Measurements from ENCODE around the gene ETV7. TPM values are rescaled to one million over a fixed set of nuclear protein-coding genes. Genes with fewer than 3 reads are reported as not detected.
"Not testable (repeated sequence)": the region's sequence is repeated elsewhere in the genome, so short reads cannot be mapped to it uniquely, and the experiment has no call there.

Gene ETV7
- total RNA-seq, 3 donors from 2014 or later, result 0.44 to 0.98 (median 0.80) TPM

GRCh38 chr6:36364669-36365479 lies 22.6 kb downstream of the ETV7 start:
- H3K9me3 ChIP-seq, result no peaks in the 10 kb centered on the region
- no peak for TF ChIP-seq POLR2A (IDR thresholded peaks at IDR 0.05)
- TF ChIP-seq CTCF (IDR thresholded peaks at IDR 0.05), result no peak
- no peak for TF ChIP-seq POLR2AphosphoS5 (IDR thresholded peaks at IDR 0.05)
- H3K27ac ChIP-seq, result no peak overlapping the region
- DNase-seq (ENCODE audit: low spot score in 2 of 2), result no peak
- no peaks in the 10 kb centered on the region for H3K27me3 ChIP-seq
- intact Hi-C loops (cut with DNase I; ENCODE audit: low total_unique reads), result no loop called here
- H3K36me3 ChIP-seq, result no peaks in the 10 kb centered on the region
- H3K4me3 ChIP-seq, result no peak overlapping the region
- H3K4me1 ChIP-seq, result no peaks in the 10 kb centered on the region

- H3K4me1 ChIP-seq; H3K36me3 ChIP-seq; DNase-seq (ENCODE audit: low spot score in 2 of 2); H3K9me3 ChIP-seq; H3K27me3 ChIP-seq; H3K27ac ChIP-seq; intact Hi-C loops (cut with DNase I; ENCODE audit: low total_unique reads); H3K4me3 ChIP-seq: not testable (repeated sequence)
Measured at GRCh38 chr6:36364061-36364635, 23.3 kb downstream of the ETV7 start.

GRCh38 chr6:36363371-36363752 lies 24.1 kb downstream of the ETV7 start:
- H3K27ac ChIP-seq; H3K4me1 ChIP-seq; DNase-seq (ENCODE audit: low spot score in 2 of 2); H3K9me3 ChIP-seq; H3K27me3 ChIP-seq; H3K36me3 ChIP-seq; intact Hi-C loops (cut with DNase I; ENCODE audit: low total_unique reads); H3K4me3 ChIP-seq: not testable (repeated sequence)

- no peak overlapping the region for H3K27ac ChIP-seq
- intact Hi-C loops (cut with DNase I; ENCODE audit: low total_unique reads), result no loop called here
- H3K9me3 ChIP-seq, result no peaks in the 10 kb centered on the region
- TF ChIP-seq POLR2AphosphoS5 (IDR thresholded peaks at IDR 0.05) (no peak), POLR2A (IDR thresholded peaks at IDR 0.05) (no peak), CTCF (IDR thresholded peaks at IDR 0.05) (no peak)
- H3K36me3 ChIP-seq, result no peaks in the 10 kb centered on the region
- H3K27me3 ChIP-seq, result no peaks in the 10 kb centered on the region
- no peak overlapping the region for H3K4me3 ChIP-seq
- no peaks in the 10 kb centered on the region for H3K4me1 ChIP-seq
- DNase-seq (ENCODE audit: low spot score in 2 of 2), result no peak
Measured at GRCh38 chr6:36362551-36363370, 24.7 kb downstream of the ETV7 start.

DNA sequence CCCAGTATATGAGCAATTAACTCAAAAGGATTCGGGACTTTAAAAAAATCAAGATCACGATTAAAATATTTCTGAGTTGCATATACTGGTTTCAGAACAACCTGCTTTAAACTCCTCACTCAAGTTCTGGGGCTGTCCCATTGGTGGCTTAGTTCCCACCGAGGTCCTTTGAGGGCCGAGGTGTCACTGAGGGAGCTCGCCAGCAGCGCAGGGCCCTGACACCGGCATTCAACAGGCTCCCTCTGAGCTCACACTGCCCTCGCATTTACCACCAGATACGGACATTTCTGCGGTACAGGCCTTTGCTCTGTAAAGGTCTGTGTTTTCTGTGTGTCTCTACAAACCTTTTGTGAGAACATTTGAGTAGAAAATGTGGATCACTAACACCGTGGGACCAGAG lies 26.4 kb downstream of the ETV7 start:
- H3K27ac ChIP-seq, result no peak overlapping the region
- intact Hi-C loops (cut with DNase I; ENCODE audit: low total_unique reads), result no loop called here
- DNase-seq (ENCODE audit: low spot score in 2 of 2), result no peak

More for the DNA sequence above, 26.4 kb downstream of the ETV7 start:
- Histone ChIP-seq H3K4me1 (no peaks in the 10 kb centered on the region), H3K36me3 (no peaks in the 10 kb centered on the region), H3K4me3 (no peak overlapping the region), H3K27me3 (no peaks in the 10 kb centered on the region), H3K9me3 (no peaks in the 10 kb centered on the region)
- TF ChIP-seq POLR2A (IDR thresholded peaks at IDR 0.05), result no peak
- no peak for TF ChIP-seq CTCF (IDR thresholded peaks at IDR 0.05)
- TF ChIP-seq POLR2AphosphoS5 (IDR thresholded peaks at IDR 0.05), result no peak

All from breast epithelium (tissue), 4 donors.